ENCODE data around the gene MEG3. TPM values are rescaled to one million over a fixed set of nuclear protein-coding genes. Genes with fewer than 3 reads are reported as not detected.

MEG3 gene
- total RNA-seq, 4 donors from 2014 or later: 5.0 to 28.9 (median 10.2) TPM

DNA sequence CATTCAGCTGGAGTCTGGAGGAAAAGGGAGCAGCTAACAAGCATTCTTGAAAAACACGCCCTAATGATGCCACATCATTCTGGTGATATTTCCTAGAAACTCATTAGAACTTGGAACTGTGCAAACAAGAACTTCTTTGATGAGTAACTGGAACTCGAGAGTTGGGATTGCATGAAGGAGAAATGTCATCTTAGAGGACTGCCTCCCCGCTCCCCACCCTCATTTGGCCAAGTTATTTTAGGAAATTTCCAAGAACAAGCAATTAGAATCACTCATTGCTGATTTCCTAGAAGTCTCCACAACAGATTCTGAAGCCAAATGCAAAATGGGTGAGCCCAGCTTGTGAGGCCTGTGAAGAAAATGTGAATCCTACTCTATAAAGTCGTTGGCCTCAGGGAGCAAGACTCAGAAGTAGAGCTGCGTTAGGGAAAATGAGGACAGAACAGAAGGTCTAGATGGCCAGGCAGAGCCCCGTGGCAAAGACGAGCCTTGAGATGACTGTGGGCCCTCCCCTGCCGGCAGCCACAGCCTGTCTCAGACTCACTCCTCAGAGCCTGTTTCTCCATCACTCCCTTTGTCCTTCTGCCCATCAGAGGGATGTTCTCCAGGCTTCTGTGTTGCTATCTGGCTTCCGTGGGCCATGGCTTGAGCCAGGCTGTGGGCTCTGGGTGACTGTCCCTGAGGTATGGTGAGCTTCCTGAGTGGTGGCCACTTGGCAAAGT is 39.2 kb downstream of the MEG3 start:
- Histone ChIP-seq H3K27me3 (peaks cover 15% of the 10 kb centered on the region), H3K4me3 (no peak overlapping the region), H3K27ac (no peak overlapping the region), H3K9me3 (no peaks in the 10 kb centered on the region), H3K4me1 (peaks cover 11% of the 10 kb centered on the region), H3K36me3 (no peaks in the 10 kb centered on the region)
- 48% methylated on average over 9 of the region's 9 CpGs for WGBS
- DNase-seq (ENCODE audit: low spot score in 2 of 2): peak; percentile 40 to 41
- TF ChIP-seq POLR2AphosphoS5 (IDR thresholded peaks at IDR 0.05) (no peak), POLR2A (IDR thresholded peaks at IDR 0.05) (no peak), EP300 (IDR thresholded peaks at IDR 0.05) (no peak)
- TF ChIP-seq, protein P1, sequence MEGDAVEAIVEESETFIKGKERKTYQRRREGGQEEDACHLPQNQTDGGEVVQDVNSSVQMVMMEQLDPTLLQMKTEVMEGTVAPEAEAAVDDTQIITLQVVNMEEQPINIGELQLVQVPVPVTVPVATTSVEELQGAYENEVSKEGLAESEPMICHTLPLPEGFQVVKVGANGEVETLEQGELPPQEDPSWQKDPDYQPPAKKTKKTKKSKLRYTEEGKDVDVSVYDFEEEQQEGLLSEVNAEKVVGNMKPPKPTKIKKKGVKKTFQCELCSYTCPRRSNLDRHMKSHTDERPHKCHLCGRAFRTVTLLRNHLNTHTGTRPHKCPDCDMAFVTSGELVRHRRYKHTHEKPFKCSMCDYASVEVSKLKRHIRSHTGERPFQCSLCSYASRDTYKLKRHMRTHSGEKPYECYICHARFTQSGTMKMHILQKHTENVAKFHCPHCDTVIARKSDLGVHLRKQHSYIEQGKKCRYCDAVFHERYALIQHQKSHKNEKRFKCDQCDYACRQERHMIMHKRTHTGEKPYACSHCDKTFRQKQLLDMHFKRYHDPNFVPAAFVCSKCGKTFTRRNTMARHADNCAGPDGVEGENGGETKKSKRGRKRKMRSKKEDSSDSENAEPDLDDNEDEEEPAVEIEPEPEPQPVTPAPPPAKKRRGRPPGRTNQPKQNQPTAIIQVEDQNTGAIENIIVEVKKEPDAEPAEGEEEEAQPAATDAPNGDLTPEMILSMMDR (IDR thresholded peaks at IDR 0.05): no peak

DNA sequence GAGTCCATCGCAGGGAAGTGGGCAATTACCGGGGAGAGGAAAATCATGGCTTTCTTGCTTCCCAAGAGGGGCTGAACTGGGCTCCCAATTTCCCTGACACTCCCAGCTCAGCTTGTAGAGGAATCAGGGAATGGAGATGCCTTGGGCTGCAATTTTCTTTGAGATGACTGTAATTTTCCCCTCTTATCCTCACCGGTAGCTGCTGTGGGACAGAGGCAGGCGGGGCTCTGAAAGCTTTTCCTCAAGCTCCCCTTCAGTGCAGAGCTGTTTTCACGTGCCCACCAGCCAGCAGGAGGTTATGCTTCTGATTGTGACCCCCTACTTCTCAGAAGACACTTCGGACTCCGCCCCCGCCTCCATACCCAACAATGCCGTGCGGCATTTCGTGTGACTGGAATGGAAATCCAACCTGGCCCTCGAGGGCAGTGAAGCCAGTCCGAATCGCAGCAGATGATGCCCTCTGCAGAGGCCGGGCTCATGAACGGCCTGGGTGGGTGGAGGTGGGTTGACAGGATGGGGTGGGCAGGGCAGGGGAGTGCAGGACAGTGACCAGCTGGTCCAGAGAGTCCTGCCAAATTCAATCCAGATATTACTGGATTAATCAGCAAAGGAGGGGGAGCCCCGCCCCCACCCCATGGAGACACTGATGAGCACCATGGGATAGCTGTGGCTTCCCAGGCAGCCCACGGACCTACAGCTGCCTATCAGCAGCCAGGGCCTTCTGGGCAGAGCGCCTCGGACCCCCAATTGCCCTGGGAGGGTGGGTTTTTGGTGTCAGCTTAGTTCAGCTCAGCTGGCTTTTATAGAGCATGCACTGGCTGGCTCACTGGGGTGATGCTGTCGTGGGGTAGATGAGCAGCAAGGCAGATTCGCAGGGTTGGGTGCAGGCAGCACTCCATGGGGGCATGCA is 40.0 kb downstream of the MEG3 start:
- H3K4me1 ChIP-seq: peaks cover 11% of the 10 kb centered on the region
- H3K27me3 ChIP-seq: peaks cover 9% of the 10 kb centered on the region
- no peak overlapping the region for H3K27ac ChIP-seq
- no peaks in the 10 kb centered on the region for H3K36me3 ChIP-seq
- DNase-seq (ENCODE audit: low spot score in 2 of 2): peak; percentile 44 to 77
- H3K9me3 ChIP-seq: no peaks in the 10 kb centered on the region
- TF ChIP-seq POLR2AphosphoS5 (IDR thresholded peaks at IDR 0.05) (no peak), EP300 (IDR thresholded peaks at IDR 0.05) (no peak), POLR2A (IDR thresholded peaks at IDR 0.05) (no peak)
- TF ChIP-seq, protein P1 (IDR thresholded peaks at IDR 0.05): no peak
- 76% methylated on average over 13 of the region's 22 CpGs for WGBS
- no peak overlapping the region for H3K4me3 ChIP-seq

DNA sequence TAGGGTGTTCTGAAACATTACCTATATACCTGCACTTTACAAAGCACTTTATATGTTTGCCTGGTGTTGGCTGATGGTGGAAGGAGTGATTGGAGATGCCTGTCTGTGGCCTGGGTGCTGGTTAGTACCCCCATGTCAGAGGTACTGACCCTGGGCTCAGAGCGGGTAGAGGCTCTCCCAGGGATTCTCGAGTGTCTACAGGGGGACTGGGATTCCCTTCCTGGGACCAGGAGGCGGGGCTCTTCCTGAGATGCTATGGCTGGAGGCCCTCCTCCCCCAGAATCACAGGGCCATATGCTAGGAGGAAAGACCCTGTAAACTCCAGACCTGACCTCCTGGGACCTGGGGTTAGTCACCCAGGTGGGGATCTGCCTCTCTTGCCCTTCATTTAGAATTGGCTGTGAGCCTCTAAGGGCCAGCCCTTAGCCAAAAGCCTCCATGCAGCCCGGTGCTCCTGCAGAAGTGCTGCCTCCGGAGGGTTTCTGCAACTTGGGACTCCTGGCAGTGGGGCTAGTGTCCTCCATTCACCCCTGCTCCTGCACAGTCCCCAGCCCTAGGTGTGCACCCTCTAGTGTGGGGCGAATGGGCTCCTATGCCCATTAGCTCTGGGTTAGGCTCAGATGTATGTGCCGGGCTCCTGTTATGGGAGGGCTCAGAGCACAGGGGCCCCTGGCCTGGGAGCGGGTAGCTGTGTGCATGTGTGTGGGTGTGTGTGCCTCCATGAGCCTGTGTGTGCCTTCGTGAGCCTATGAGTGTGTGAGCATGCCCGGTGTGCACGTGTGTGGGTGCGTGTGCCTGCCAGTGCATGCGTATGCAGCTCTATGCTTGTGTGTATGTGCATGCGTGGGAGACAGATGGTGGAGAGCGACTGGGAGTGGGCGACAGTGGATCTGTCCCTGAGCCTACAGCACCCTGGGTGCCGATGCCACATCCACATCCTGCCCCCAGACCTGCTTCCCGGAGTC is 41.0 kb downstream of the MEG3 start:
- Histone ChIP-seq H3K27ac (no peak overlapping the region), H3K9me3 (no peaks in the 10 kb centered on the region), H3K4me3 (no peak overlapping the region), H3K36me3 (no peaks in the 10 kb centered on the region), H3K4me1 (peaks cover 11% of the 10 kb centered on the region), H3K27me3 (peaks cover 3% of the 10 kb centered on the region)
- TF ChIP-seq POLR2AphosphoS5 (IDR thresholded peaks at IDR 0.05) (no peak), EP300 (IDR thresholded peaks at IDR 0.05) (no peak), POLR2A (IDR thresholded peaks at IDR 0.05) (no peak)
- TF ChIP-seq, protein P1 (IDR thresholded peaks at IDR 0.05): no peak
- 92% methylated on average over 11 of the region's 18 CpGs for WGBS
- DNase-seq (ENCODE audit: low spot score in 2 of 2): peak; percentile 38 to 48

DNA sequence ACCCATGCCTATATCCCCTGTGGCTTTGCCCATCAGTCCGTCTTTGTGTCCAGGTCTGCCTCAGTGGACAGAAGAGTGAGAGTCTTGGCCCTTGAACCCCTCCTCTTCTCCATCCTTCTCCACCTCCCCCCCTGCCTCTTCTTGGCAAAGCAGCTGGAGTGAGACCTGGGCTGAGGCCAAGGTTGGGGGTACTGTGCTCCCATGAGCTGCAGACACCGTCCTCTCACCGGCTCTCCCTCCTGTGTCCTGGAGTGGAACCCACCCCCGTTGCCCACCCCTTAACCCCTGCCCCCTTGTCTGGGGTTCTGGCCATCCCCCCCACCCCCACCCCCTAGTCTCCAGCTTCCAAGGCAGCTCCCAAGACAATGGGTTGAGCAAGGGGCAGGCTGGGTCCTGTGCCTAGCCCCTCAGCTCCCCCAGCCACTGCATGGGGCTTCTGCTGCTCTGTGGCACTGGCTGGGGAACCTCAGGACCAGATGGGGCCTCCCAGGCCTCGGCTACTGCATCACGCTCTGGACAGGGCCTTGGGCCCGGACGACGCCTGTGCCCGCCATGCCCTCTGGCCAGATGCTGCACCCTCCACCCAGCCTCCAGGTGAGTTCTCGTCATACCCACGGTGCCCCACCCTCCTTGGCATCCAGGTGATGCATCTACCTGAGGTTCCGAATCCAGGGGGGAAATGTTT is 41.9 kb downstream of the MEG3 start:
- TF ChIP-seq EP300 (IDR thresholded peaks at IDR 0.05) (no peak), POLR2A (IDR thresholded peaks at IDR 0.05) (no peak), POLR2AphosphoS5 (IDR thresholded peaks at IDR 0.05) (no peak)
- TF ChIP-seq, protein P1 (IDR thresholded peaks at IDR 0.05): no peak
- Histone ChIP-seq H3K36me3 (no peaks in the 10 kb centered on the region), H3K27me3 (peaks cover 3% of the 10 kb centered on the region), H3K9me3 (no peaks in the 10 kb centered on the region), H3K4me3 (no peak overlapping the region), H3K27ac (no peak overlapping the region), H3K4me1 (peaks cover 11% of the 10 kb centered on the region)
- DNase-seq (ENCODE audit: low spot score in 2 of 2): peak; percentile 47 to 67
- 63% methylated on average over 11 of the region's 13 CpGs for WGBS

Data from suprapubic skin (tissue), 4 donors.